BLaER1 (cell line): ENCODE results near the gene VMO1.
A peak's percentile ranks its signal among the peaks of the same experiment; 100 is the strongest.

Experiments used
- H3K27ac ChIP-seq: shearing (Covaris generic); formaldehyde crosslinking; 2 replicates; pipeline ENCODE4 v1.8.1; 2022
- H3K27me3 ChIP-seq: shearing (Covaris generic); formaldehyde crosslinking; 2 replicates; pipeline ENCODE4 v1.8.1; 2022
- H3K36me3 ChIP-seq: shearing (Covaris generic); formaldehyde crosslinking; 2 replicates; pipeline ENCODE4 v1.8.1; 2022
- H3K4me1 ChIP-seq: shearing (Covaris generic); formaldehyde crosslinking; 2 replicates; pipeline ENCODE4 v1.8.1; 2022
- H3K4me2 ChIP-seq: shearing (Covaris generic); formaldehyde crosslinking; 2 replicates; pipeline ENCODE4 v1.8.1; 2022
- H3K4me3 ChIP-seq: shearing (Covaris generic); formaldehyde crosslinking; 2 replicates; pipeline ENCODE4 v1.8.1; 2022
- H3K9ac ChIP-seq: shearing (Covaris generic); formaldehyde crosslinking; 2 replicates; pipeline ENCODE4 v1.8.1; 2022
- H3K9me3 ChIP-seq: shearing (Covaris generic); formaldehyde crosslinking; 2 replicates; pipeline ENCODE4 v1.8.1; 2022
- H4K20me1 ChIP-seq: shearing (Covaris generic); formaldehyde crosslinking; 2 replicates; pipeline ENCODE4 v1.8.1; 2022
- Cebpa-rat ChIP-seq: shearing (Covaris generic); IDR thresholded peaks from 2 replicates; pipeline ENCODE4 v1.8.1; 2022

Gene VMO1

GRCh38 chr17:4786516-4786915 is 352 bp upstream of the VMO1 start:
- H3K36me3 ChIP-seq: no peaks in the 10 kb centered on the region
- no peak overlapping the region for H3K9ac ChIP-seq
- H3K27ac ChIP-seq: no peak overlapping the region
- peak overlapping the region; percentile 29; the same call in 1 of the 2 replicates for H3K4me2 ChIP-seq
- no peak overlapping the region for H3K4me3 ChIP-seq
- H3K4me1 ChIP-seq: peaks cover 44% of the 10 kb centered on the region
- H3K27me3 ChIP-seq: peaks cover 75% of the 10 kb centered on the region
- peaks cover 30% of the 10 kb centered on the region for H4K20me1 ChIP-seq
- H3K9me3 ChIP-seq: no peaks in the 10 kb centered on the region
- TF ChIP-seq Cebpa-rat: no peak

- Histone ChIP-seq H3K27ac (no peak overlapping the region), H3K4me1 (peaks cover 41% of the 10 kb centered on the region), H3K9me3 (no peaks in the 10 kb centered on the region), H3K9ac (no peak overlapping the region), H3K4me3 (no peak overlapping the region), H3K27me3 (peaks cover 75% of the 10 kb centered on the region), H3K36me3 (no peaks in the 10 kb centered on the region), H3K4me2 (peak overlapping the region; percentile 29; the same call in 1 of the 2 replicates), H4K20me1 (peaks cover 30% of the 10 kb centered on the region)
- no peak for TF ChIP-seq Cebpa-rat
Observed at GRCh38 chr17:4785311-4786105, 656 bp downstream of the VMO1 start.

- no peaks in the 10 kb centered on the region for H3K36me3 ChIP-seq
- H4K20me1 ChIP-seq: peaks cover 21% of the 10 kb centered on the region
- H3K27ac ChIP-seq: no peak overlapping the region
- H3K9ac ChIP-seq: no peak overlapping the region
- no peaks in the 10 kb centered on the region for H3K9me3 ChIP-seq
- no peak overlapping the region for H3K4me2 ChIP-seq
- no peak for TF ChIP-seq Cebpa-rat
- H3K27me3 ChIP-seq: peaks cover 55% of the 10 kb centered on the region
- peaks cover 27% of the 10 kb centered on the region for H3K4me1 ChIP-seq
- H3K4me3 ChIP-seq: no peak overlapping the region
Observed at GRCh38 chr17:4782652-4783051, 3.5 kb downstream of the VMO1 start.

- no peak overlapping the region for H3K9ac ChIP-seq
- H3K27ac ChIP-seq: no peak overlapping the region
- H3K4me1 ChIP-seq: peaks cover 31% of the 10 kb centered on the region
- TF ChIP-seq Cebpa-rat: no peak
- H3K9me3 ChIP-seq: no peaks in the 10 kb centered on the region
- peaks cover 4% of the 10 kb centered on the region; the same call in 1 of the 2 replicates for H4K20me1 ChIP-seq
- no peak overlapping the region for H3K4me3 ChIP-seq
- peaks cover 33% of the 10 kb centered on the region for H3K27me3 ChIP-seq
- H3K4me2 ChIP-seq: no peak overlapping the region
- no peaks in the 10 kb centered on the region for H3K36me3 ChIP-seq
Observed at GRCh38 chr17:4780325-4780955, 5.7 kb downstream of the VMO1 start.

- Histone ChIP-seq H3K4me3 (no peak overlapping the region), H3K9me3 (no peaks in the 10 kb centered on the region), H3K27me3 (peaks cover 10% of the 10 kb centered on the region), H3K27ac (no peak overlapping the region), H4K20me1 (no peaks in the 10 kb centered on the region), H3K4me1 (peaks cover 51% of the 10 kb centered on the region), H3K36me3 (no peaks in the 10 kb centered on the region), H3K9ac (no peak overlapping the region), H3K4me2 (no peak overlapping the region)
- TF ChIP-seq Cebpa-rat: no peak
Observed at GRCh38 chr17:4777969-4778760, 8.0 kb downstream of the VMO1 start.

- peaks cover 69% of the 10 kb centered on the region for H3K4me1 ChIP-seq
- no peak for TF ChIP-seq Cebpa-rat
Observed at GRCh38 chr17:4772235-4772613, 13.9 kb downstream of the VMO1 start.

GRCh38 chr17:4771519-4772234 is 14.5 kb downstream of the VMO1 start, which contains the start of gene TM4SF5:
Gene TM4SF5 (plus strand): TSS chr17:4771886. CDS start chr17:4771923, 37 bp downstream.
- no peak for TF ChIP-seq Cebpa-rat
- H3K9me3 ChIP-seq: no peaks in the 10 kb centered on the region

More at GRCh38 chr17:4772235-4772613, 13.9 kb downstream of the VMO1 start:
- Histone ChIP-seq H3K9me3 (no peaks in the 10 kb centered on the region), H3K9ac (no peak overlapping the region), H3K27me3 (no peaks in the 10 kb centered on the region), H3K27ac (peak overlapping the region; percentile 81), H3K36me3 (no peaks in the 10 kb centered on the region), H4K20me1 (no peaks in the 10 kb centered on the region), H3K4me2 (peak overlapping the region; percentile 73), H3K4me3 (no peak overlapping the region)

GRCh38 chr17:4769628-4770027 is 16.5 kb downstream of the VMO1 start:
- Histone ChIP-seq H3K9ac (no peak overlapping the region), H3K36me3 (no peaks in the 10 kb centered on the region), H3K27me3 (no peaks in the 10 kb centered on the region), H3K9me3 (no peaks in the 10 kb centered on the region), H3K4me3 (no peak overlapping the region), H3K27ac (no peak overlapping the region), H3K4me1 (peaks cover 62% of the 10 kb centered on the region), H4K20me1 (no peaks in the 10 kb centered on the region), H3K4me2 (no peak overlapping the region)
- TF ChIP-seq Cebpa-rat: no peak

More at GRCh38 chr17:4771519-4772234, 14.5 kb downstream of the VMO1 start, which contains the start of gene TM4SF5:
- peaks cover 67% of the 10 kb centered on the region for H3K4me1 ChIP-seq
- no peaks in the 10 kb centered on the region for H4K20me1 ChIP-seq
- no peaks in the 10 kb centered on the region for H3K36me3 ChIP-seq
- peak within 1 kb of the TSS; percentile 81 for H3K27ac ChIP-seq
- H3K4me3 ChIP-seq: no peak within 1 kb of the TSS
- peak within 1 kb of the TSS; percentile 73 for H3K4me2 ChIP-seq
- H3K9ac ChIP-seq: no peak within 1 kb of the TSS
- H3K27me3 ChIP-seq: no peaks in the 10 kb centered on the region

- Histone ChIP-seq H3K36me3 (no peaks in the 10 kb centered on the region), H3K9ac (no peak overlapping the region), H3K4me1 (peaks cover 61% of the 10 kb centered on the region), H4K20me1 (no peaks in the 10 kb centered on the region), H3K27ac (no peak overlapping the region), H3K27me3 (no peaks in the 10 kb centered on the region), H3K4me2 (no peak overlapping the region), H3K4me3 (no peak overlapping the region), H3K9me3 (no peaks in the 10 kb centered on the region)
- no peak for TF ChIP-seq Cebpa-rat
Observed at GRCh38 chr17:4768298-4768697, 17.9 kb downstream of the VMO1 start.
